ENCODE results near the gene PRDM1. TPM values are rescaled to one million over a fixed set of nuclear protein-coding genes. Genes with fewer than 3 reads are reported as not detected.

The PRDM1 gene
- total RNA-seq, 4 donors from 2014 or later, result 31.3 to 51.9 (median 40.9) TPM

DNA sequence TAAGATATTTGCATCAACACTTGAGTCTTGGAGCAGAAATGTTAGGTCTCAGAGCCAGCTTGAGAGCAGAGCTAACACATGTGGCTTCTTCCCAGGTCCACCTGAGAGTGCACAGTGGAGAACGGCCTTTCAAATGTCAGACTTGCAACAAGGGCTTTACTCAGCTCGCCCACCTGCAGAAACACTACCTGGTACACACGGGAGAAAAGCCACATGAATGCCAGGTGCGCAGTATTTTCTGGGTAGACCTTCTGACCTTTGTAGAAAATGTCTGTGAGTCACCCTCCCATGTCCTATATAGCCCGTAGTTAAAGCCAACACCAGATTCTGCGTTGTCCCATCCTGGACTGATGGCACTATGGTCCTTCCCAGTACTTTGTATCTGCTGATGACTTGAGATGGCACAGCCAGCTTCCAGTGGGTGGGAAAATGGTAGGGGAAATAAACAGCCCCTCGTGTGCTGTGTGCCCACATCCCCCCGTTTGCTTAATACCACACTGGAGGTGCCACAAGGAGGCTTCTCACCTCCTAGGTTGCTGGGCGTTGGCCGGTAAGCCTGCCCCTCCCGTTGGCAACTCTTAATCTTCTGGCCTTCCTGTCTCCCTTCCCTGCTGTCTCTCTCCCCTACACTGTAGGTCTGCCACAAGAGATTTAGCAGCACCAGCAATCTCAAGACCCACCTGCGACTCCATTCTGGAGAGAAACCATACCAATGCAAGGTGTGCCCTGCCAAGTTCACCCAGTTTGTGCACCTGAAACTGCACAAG lies 20.3 kb downstream of the PRDM1 start:
- TF ChIP-seq POLR2A (IDR thresholded peaks at IDR 0.05), result no peak
- TF ChIP-seq, protein P1, sequence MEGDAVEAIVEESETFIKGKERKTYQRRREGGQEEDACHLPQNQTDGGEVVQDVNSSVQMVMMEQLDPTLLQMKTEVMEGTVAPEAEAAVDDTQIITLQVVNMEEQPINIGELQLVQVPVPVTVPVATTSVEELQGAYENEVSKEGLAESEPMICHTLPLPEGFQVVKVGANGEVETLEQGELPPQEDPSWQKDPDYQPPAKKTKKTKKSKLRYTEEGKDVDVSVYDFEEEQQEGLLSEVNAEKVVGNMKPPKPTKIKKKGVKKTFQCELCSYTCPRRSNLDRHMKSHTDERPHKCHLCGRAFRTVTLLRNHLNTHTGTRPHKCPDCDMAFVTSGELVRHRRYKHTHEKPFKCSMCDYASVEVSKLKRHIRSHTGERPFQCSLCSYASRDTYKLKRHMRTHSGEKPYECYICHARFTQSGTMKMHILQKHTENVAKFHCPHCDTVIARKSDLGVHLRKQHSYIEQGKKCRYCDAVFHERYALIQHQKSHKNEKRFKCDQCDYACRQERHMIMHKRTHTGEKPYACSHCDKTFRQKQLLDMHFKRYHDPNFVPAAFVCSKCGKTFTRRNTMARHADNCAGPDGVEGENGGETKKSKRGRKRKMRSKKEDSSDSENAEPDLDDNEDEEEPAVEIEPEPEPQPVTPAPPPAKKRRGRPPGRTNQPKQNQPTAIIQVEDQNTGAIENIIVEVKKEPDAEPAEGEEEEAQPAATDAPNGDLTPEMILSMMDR (IDR thresholded peaks at IDR 0.05), result no peak
- DNase-seq (ENCODE audit: low spot score in 2 of 2), result peak in 1 of 2 donors; percentile 62
- H3K4me3 ChIP-seq (ENCODE audit: low read depth, poor library complexity, severe bottlenecking), result no peak overlapping the region
- WGBS, 2 donors, result 84 to 92% methylated on average over 12 of the region's 12 CpGs
- intact Hi-C loops (cut with DNase I; ENCODE audit: low total_unique reads), result no loop called here

DNA sequence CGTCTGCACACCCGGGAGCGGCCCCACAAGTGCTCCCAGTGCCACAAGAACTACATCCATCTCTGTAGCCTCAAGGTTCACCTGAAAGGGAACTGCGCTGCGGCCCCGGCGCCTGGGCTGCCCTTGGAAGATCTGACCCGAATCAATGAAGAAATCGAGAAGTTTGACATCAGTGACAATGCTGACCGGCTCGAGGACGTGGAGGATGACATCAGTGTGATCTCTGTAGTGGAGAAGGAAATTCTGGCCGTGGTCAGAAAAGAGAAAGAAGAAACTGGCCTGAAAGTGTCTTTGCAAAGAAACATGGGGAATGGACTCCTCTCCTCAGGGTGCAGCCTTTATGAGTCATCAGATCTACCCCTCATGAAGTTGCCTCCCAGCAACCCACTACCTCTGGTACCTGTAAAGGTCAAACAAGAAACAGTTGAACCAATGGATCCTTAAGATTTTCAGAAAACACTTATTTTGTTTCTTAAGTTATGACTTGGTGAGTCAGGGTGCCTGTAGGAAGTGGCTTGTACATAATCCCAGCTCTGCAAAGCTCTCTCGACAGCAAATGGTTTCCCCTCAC lies 21.0 kb downstream of the PRDM1 start:
- H3K4me3 ChIP-seq (ENCODE audit: low read depth, poor library complexity, severe bottlenecking), result no peak overlapping the region
- 86 to 95% methylated on average over 14 of the region's 14 CpGs for WGBS, 2 donors
- DNase-seq (ENCODE audit: low spot score in 2 of 2), result no peak
- intact Hi-C loops (cut with DNase I; ENCODE audit: low total_unique reads), result no loop called here
- no peak for TF ChIP-seq POLR2A (IDR thresholded peaks at IDR 0.05)
- TF ChIP-seq, protein P1 (IDR thresholded peaks at IDR 0.05), result no peak

DNA sequence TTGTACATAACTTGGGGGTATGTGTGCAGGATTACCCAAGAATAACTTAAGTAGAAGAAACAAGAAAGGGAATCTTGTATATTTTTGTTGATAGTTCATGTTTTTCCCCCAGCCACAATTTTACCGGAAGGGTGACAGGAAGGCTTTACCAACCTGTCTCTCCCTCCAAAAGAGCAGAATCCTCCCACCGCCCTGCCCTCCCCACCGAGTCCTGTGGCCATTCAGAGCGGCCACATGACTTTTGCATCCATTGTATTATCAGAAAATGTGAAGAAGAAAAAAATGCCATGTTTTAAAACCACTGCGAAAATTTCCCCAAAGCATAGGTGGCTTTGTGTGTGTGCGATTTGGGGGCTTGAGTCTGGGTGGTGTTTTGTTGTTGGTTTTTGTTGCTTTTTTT lies 22.0 kb downstream of the PRDM1 start:
- H3K4me3 ChIP-seq (ENCODE audit: low read depth, poor library complexity, severe bottlenecking), result no peak overlapping the region
- no peak for DNase-seq (ENCODE audit: low spot score in 2 of 2)
- TF ChIP-seq POLR2A (IDR thresholded peaks at IDR 0.05), result no peak
- TF ChIP-seq, protein P1 (IDR thresholded peaks at IDR 0.05), result no peak
- intact Hi-C loops (cut with DNase I; ENCODE audit: low total_unique reads), result no loop called here
- 94 to 95% methylated on average over 6 of the region's 6 CpGs for WGBS, 2 donors

GRCh38 chr6:106109029-106109428 lies 22.9 kb downstream of the PRDM1 start:
- no peak for TF ChIP-seq POLR2A (IDR thresholded peaks at IDR 0.05)
- TF ChIP-seq, protein P1 (IDR thresholded peaks at IDR 0.05), result no peak
- 89 to 94% methylated on average over 3 of the region's 3 CpGs for WGBS, 2 donors
- intact Hi-C loops (cut with DNase I; ENCODE audit: low total_unique reads), result no loop called here
- no peak overlapping the region for H3K4me3 ChIP-seq (ENCODE audit: low read depth, poor library complexity, severe bottlenecking)
- DNase-seq (ENCODE audit: low spot score in 2 of 2), result no peak

GRCh38 chr6:106110164-106110826 lies 24.2 kb downstream of the PRDM1 start:
- DNase-seq (ENCODE audit: low spot score in 2 of 2), result no peak
- H3K4me3 ChIP-seq (ENCODE audit: low read depth, poor library complexity, severe bottlenecking), result no peak overlapping the region
- WGBS, 2 donors, result 82 to 83% methylated on average over 10 of the region's 10 CpGs
- intact Hi-C loops (cut with DNase I; ENCODE audit: low total_unique reads), result no loop called here
- no peak for TF ChIP-seq POLR2A (IDR thresholded peaks at IDR 0.05)
- TF ChIP-seq, protein P1 (IDR thresholded peaks at IDR 0.05), result no peak
